HG02571 (cell line): Measurements from ENCODE around the gene SLC25A41.

Experiments
- ATAC-seq: cut with Tn5 transposase; IDR thresholded peaks from one replicate; pipeline ENCODE4 v1.9.1; 2021; ENCODE audit warnings: mild to moderate bottlenecking, moderate library complexity; ENCODE audit not compliant: unreplicated experiment

Gene SLC25A41

DNA sequence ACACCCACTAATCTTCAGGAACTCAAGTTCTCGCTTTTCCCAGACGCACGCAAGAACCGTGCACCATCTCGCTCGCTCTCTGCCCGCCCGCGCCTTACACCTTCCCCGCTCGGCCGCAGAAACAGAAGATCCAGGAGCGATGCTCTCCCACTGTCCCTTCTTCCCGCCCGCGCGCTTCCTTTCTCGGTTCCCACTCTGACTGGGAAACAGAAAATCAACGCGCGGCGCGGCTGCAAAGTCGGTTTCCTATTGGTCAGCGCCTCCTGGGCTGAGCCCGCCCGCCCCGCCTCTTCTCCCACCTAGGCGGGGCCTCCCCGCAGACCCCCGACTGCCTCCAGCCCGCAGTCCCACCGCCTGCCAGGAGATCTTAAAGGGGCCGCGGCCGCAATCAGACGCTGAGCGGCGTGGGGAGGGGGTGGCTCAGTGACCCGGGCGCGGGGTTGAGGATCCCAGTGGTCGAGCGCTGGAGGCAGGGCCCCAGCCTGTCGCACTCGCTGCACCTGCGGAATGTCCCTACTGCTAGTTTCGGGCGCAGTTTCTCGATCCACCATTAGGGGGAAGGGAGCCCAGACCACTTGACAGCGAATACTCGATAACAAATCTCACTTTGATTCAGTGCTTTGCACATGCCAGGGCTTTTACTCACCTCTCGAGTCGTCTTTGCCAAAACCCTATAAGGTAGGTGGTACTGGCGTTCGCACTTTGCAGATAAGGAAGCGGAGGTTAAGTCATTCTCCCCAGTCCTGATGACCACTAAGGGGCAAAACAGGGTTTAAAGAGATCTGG lies 26.7 kb upstream of the SLC25A41 start:
- ATAC-seq: peak; percentile 74

DNA sequence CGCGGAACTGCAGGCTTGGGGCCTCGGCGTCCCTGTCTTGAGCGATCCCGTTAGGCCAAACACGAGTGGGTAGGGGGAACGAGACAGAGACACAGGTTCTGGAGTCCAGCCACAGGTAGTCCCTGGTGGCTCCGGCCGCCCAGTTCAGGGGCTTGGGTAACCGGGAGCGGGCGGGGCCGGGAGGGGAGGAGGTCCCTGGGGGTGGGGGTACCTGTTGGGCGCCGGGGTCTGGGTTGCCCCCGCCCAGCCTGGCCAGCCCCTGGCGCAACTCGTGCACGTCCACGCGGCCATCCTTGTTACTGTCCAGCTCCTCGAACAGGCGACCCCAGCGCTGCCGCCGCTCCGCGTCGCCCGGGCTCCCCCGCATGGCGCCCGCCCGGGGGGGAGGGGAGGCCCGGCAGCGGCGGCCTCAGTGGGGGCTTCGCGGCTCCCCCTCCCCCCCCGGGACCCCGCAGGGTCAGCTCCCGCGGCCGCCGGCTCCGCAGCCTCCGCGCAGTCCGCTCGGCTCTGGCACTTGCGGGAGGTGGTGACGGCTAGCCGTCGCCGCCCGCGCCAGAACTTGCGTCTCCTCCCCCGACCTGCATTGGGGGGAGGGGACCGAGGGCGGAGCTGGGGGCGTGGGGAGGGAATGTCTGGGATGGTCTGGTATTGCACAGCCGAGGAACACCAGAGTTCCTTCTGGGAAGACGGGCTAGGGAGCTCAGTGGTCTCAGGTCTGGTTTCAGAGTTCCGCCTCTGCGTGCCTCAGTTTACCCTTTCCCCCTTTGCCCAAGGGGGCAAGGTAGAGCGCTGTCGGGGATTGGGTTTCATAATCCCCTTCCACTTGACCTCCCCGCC lies 25.9 kb upstream of the SLC25A41 start, which contains the start of gene SLC25A23:
SLC25A23 (minus strand) TSS at position 531 of the 837 bp plus-strand sequence; CDS start at position 367, 164 bp downstream.
- peak; percentile 30 for ATAC-seq

DNA sequence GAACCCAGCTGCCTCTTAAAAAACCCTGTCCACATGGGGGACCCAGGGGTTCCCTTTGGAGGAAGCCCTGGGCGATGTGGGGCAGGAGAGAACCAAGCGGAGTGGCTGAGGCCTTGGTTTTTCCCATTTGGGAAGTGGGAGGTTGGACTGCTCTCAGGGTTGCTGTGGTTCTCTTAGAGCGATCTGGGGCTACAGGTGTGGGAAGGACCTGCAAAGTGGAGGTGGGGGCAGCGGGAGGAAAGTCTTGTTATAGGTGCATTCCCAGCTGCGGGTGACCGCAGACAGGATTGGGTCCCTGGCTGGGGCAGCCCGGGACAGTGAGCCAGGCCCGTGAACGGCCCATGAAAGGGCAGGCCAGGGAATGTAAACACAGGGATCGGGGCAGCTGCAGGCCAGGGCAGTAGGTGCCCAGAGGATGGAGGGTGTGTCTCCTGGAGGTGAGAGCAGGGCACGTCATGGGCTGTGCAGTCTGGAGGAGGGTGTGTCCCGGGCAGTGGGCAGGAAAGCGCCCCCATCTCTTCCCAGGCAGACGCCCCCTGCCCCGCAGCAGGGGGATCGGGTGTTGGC lies 25.2 kb upstream of the SLC25A41 start:
- ATAC-seq: no peak

DNA sequence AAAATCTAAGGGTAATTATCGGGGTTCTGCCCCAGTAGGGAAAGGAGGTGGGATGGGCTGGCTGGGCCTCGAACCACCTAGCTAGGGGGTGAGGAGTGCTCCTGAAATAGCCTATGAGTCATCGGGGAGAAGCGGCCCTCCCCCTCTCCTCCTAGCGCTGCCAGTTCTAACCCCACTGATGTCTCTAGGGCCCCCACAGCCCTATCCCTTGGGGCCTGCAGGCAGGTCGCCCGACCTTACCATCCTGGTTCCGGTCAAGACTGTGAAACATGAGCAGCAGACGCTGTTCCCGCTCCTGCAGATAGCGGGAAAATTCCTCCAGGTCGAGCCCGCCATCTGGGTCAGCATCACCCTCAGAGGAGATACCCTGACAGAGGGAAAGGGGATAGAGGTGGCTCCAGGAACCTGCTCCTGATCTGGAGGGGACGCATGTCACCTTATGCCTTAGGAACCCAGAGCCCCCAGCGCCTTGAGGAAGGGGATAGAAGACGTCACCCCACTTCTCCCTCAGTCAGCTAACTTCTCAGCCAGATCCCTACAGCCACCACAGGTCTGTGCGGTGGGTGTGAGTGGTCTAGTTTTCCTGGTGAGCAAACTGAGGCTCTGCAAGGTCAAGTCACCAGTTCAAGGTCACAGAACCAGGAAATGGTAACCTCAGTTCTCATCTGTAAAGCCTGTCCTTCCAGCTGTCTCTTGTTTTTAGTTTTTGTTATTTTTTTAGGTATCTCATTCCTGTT lies 24.6 kb upstream of the SLC25A41 start:
- no peak for ATAC-seq

DNA sequence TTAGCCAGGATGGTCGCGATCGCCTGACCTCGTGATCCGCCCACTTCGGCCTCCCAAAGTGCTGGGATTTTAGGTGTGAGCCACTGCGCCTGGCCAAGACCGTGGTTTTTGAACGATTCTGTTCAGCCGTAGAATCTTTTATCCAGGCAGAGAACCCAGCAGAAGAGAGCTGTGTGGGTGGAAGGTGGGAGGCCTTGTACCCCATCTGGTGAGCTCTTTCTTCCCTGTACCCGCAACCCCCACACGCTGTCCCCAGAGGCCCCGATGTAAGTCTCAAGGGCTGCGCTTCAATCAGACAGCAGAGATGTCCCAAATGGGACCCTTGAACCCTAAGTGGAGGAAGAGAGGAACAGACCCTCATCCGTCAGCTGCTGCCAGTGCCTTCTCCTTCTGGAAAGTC lies 22.4 kb upstream of the SLC25A41 start:
- no peak for ATAC-seq

DNA sequence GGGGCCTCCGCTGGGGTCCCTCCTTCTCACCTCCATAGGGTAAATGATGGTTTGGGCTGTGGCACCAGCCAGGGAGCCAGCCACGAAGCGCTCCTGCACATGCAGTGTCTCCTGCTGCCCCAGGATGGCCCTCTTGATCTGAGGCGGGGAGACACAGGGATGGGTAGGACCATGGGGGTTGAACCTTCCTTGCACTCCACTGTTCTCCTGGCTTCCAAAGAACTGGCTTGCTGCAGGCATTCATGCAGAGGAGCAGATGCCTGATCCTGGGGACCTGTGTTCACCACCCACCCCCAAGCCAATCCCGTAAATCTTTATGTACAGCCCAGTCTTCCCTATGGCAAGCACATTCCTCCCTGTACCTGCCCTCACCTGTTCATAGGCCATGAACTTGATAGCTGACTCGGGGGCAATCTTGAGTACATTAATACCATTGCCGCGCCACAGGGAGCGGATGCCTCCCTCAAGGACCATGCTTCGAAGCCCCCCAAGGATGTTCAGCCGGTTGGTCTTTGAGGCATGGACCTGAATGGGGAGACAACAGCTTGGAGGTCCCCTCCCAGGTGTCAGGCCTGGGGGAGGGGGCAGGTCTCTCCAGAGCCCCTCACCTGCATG lies 20.5 kb upstream of the SLC25A41 start:
- ATAC-seq: no peak

DNA sequence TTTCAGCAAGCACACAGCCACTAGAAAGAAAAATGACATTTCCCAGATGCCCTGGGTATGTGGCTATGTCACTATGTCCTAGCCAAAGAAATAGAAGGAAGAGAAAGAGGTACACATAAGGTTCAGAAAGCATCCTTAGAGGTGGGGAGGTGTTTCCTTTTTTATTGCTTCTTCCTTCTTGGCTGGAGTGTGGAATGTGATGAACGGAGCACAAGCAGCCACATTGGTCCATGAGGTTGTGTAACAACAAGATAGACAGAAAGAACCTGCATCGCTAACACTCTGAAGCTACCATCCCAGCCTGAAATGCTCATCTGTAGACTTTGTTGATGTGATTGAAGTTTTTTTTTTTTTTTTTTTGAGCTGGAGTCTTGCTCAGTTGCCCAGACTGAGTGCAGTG lies 19.3 kb upstream of the SLC25A41 start:
- ATAC-seq: no peak

DNA sequence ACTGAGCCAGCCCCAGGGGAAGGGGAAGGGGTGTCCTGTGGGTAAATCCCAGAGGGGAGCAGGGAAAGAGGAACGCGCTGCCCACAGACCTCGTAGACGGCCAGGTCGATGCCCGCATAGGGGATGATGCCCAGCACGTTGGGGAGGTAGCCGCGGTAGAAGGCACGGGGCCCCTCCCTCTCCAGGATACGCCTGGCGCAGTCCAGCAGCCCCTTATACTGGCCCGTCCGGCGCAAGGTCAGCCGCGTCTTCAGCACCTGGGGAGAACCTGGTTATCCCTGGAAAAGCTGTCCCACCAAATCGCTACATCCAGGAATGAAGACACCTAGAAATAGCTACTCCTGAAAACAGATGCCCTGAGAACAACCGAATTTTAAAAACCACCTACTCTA lies 18.7 kb upstream of the SLC25A41 start:
- no peak for ATAC-seq

DNA sequence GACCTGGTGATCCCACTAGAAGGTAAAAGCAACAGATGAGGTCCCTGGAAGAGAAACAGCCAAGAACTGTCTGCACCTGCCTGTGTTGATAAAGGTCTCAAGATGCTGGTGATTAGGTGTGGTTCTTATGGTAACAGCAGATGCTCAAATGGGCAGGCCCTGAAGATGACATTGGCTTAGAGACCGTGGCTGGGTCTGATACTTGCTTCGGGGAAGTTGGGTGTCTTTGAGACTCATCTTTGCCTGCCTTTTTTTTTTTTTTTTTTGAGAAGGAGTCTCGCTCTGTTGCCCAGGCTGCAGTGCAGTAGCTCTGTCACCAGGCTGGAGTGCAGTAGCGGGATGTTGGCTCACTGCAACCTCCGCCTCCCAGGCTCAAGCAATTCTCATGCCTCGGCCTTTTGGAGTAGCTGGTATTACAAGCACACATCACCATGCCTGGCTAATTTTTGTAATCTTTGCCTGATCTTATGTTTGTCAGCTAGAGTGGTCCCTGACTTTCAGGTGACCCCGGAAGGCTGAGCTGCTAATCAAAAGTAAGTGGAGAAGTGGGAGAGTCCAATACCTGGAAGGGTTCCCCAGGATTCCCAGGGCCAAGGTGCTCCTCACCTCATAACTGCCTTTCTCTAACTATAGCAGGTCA lies 18.1 kb upstream of the SLC25A41 start:
- no peak for ATAC-seq

DNA sequence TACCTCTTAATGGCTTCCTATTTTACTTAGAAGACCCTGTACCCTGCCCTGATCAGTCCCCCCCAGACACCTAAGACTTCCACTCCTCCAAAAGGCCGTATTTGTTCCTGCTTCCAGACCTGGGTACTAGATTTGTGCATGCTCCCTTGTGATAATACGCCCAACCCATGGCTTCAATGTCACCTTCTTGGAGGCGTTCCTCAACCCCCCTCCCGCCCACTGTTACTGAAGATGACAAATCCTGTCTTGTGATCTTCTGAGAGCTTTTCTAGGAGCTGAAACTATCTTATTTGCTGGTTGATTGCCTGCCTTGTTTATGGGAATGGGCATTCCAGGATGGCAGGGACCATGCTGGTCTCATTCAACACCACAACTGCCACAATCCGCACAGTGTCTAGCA lies 16.6 kb upstream of the SLC25A41 start:
- no peak for ATAC-seq

DNA sequence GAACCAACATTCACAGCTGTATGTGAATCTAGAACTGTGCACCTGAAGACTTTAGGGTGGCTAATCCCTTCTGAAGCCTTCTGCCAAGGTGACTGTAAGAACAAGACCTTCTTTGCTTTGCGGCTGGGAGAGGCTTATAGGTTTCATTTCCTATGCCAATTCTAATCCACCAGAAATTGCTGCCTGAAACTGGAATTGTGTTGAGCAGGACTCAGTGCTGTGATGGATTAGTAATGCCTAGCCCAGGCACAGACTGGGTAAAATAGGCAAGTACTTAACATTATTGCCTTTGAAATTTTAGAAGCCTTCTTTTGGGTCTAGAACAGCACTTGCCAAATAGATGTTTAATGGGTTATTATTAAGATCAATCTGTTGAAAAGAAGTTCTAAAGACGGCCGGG lies 14.5 kb upstream of the SLC25A41 start:
- no peak for ATAC-seq

DNA sequence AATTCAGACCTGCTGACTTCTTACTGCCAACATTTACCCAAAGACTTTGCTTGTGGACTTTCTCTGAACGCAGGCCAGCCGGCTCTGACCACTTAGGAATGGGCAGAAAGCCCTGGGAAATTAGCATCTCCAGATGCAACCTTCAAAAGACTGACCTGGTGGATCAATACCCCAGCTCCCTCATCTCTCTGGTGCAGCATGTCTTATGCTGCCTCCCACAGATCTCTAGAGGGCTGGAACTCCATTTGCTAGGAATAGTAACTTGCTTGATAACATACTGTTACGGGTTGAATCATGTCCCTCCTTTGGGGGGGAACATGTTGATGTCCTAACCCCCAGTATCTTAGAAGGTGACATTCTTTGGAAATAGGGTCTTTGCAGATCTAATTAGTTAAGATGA lies 12.9 kb upstream of the SLC25A41 start:
- ATAC-seq: no peak

DNA sequence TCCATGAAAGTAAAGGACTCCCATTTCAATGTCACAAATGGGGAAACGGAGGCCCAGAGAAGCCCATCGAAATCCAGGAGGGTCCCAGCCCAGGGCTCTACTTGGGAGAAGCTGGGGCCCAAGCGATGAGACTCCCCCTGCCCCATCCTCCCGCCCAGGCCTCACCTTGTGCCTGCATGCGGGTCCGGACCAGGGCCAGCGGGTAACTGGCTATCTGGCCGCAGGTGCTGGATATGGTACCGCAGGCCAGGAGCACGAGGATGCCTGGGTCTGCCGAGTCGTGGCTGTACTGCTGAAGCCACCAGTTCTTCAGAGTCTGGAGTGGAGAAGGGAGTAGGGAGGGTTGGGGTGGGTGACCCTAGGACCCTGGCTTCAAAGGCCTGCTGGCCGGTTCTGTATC lies 10.4 kb upstream of the SLC25A41 start:
- ATAC-seq: no peak

DNA sequence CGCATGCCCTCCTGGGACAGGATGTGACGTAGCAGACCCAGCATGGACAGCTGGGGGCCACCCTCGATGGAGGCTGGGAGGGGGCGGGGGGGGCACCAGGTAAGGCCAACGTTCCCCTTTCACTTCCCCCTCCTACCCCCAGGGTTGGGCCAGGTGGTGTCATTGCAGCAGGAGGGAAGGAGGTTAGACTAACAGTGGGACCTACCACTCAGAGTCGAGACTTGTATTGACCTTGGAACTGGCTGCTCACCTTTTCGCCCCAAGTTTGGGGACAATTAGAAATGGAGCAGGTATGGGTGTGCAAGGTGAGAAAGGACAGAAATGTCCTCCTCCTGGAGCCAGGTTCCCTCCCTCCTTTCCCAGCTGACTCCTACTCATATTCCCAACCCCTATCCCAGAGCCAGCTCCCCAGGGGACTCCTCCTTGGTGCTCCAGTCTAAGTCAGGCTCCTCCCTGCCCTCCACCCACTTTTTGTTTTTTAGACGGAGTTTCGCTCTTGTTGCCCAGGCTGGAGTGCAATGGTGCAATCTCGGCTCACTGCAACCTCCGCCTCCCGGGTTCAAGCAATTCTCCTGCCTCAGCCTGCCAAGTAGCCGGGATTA lies 8.6 kb upstream of the SLC25A41 start:
- ATAC-seq: no peak

DNA sequence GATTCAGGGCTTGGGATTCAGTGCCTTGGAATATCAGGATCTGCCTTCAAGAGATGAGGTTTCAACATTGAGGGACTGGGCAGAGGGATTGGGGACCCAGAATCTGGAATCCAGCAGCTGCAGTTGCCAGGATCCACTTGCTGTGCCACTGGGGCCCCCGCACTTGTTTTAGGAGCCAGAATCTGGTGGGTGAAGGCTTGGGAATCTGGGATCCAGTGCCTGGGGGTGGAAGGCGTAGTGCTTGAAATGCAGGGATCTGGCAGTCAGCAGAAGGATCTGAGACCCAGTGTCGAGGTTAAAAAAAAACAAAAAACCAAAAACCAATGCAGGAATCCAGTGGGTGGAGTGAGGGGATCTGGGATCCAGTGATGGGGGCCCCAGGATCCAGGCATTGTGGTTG lies 7.3 kb upstream of the SLC25A41 start:
- ATAC-seq: no peak

DNA sequence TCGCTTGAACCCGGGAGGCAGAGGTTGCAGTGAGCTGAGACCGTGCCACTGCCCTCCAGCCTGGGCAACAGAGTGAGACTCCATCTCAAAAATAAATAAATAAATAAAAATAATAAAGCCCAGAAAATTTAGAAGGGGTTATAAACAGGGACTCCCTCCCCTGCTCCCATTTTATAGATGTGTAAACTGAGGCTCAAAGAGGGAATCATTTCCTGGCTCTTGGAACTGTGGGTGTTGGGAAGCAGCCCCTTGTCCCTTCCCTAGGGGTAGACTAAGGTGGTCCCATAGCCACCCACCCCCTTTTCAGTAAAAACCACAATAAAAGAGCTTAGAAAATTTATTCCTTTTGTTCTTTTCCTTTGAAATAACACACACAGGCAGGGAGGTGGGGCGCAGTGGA lies 6.2 kb upstream of the SLC25A41 start:
- ATAC-seq: no peak

DNA sequence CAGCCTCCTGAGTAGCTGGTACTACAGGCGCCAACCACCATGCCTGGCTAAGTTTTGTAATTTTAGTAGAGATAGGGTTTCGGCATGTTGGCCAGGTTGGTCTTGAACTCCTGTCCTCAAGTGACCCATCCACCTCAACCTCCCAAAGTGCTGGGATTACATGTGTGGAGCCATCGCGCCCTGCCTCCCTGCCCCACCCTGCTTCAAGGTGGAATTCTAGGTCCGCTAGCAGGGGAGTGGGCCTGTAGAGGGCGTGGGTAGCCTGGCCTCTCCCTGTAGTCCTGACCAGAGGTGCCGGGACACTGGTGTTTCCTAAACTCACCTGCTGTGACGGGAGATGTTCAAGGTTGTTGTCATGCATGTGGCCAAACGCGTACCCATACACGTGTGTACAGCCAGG lies 398 bp downstream of the SLC25A41 start:
- no peak for ATAC-seq

DNA sequence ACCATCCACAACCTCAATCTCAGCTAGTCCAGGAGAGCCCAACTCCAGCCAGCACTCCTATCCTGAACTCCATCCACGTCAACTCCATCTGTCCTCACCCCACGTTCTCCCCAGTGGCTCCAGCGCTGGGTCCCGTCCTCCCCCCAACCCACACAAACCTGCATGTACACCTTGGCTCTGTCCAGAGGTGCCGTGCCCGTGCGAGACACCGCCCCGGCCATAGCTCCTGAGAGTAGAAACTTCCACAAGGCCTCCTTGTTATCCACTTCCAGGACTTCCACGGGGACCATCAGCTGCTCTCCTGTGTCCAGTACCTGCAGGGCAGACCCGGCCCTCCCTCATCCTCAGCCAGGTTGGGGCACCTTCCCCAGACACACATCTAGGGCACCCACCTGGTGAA lies 1.7 kb downstream of the SLC25A41 start:
- ATAC-seq: no peak

DNA sequence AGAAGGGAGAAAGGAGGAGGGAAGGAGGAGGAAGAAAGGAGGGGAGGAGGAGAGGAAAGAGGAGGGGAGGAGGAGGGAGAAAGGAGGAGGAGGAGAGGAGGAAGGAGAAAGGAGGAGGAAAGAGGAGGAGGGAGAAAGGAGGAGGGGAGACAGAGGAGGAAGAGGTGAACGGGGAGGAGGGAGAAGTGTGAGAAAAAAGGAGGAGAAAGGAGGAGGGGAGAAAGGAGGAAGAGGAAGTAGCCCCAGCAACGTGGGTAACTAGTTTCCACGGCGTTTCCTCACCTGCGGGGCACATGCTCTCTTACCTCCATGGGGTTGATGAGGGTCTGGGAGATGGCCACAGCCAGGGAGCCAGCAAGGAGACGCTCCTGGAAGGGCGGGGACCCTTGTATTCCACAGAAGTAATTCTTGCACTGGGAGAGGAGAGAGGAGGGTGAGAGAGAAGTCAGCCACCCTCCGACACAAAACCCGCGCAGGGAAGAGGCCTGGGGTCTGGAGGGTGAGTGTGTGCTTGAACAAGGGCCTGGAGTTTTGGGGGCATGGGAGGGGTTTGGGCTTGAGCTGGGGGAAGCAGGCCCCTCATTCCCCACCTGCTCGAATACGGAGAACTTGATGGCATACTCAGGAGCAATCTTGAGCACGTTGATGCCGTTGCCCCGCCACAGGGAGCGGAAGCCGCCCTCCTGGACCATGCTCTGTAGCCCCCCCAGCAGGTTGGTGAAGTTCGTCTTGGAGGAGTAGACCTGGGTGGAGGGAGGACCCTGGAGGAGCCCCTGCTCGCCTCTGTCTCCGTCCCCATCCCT lies 3.9 kb downstream of the SLC25A41 start:
- no peak for ATAC-seq
